B cell (primary cell): Measurements from ENCODE around the gene HARS2.

Experiments
- CTCF ChIP-seq: fragments of 200-600 bp; IDR thresholded peaks from one replicate; pipeline ENCODE4 v1.8.0; 2022; ENCODE audit warnings: antibody characterized with exemption, mild to moderate bottlenecking
- EZH2 ChIP-seq: IDR thresholded peaks from 2 replicates; pipeline ENCODE4 v1.6.1; 2012; ENCODE audit warnings: borderline replicate concordance, low read depth, mild to moderate bottlenecking, moderate library complexity, low read length; ENCODE audit not compliant: insufficient read depth, poor library complexity, severe bottlenecking

GRCh38 chr5:140718266-140718592, 27.0 kb downstream of the HARS2 start:
- no peak for TF ChIP-seq CTCF
- no peak for TF ChIP-seq EZH2
